Endothelial cell of hepatic sinusoid (primary cell): ENCODE results near the gene ADAMTS12.

Source experiments
- in situ Hi-C: cut with HindIII; loops from 2 replicates; pipeline ENCODE4 v1.10.0; 2017; ENCODE audit warnings: low sequenced_read_pairs

ADAMTS12 gene

GRCh38 chr5:33501899-33502298 lies 389.9 kb downstream of the ADAMTS12 start:
- in situ Hi-C loops, result no loop called here

- in situ Hi-C loops, result no loop called here
Observed at GRCh38 chr5:33501260-33501659, 390.5 kb downstream of the ADAMTS12 start.

GRCh38 chr5:33494466-33494865 lies 397.3 kb downstream of the ADAMTS12 start:
- in situ Hi-C loops, result no loop called here

- in situ Hi-C loops, result no loop called here
Observed at GRCh38 chr5:33491941-33492340, 399.8 kb downstream of the ADAMTS12 start.

GRCh38 chr5:33490071-33490665 lies 401.6 kb downstream of the ADAMTS12 start:
- in situ Hi-C loops, result no loop called here

GRCh38 chr5:33489481-33490067 lies 402.2 kb downstream of the ADAMTS12 start:
- in situ Hi-C loops, result no loop called here

GRCh38 chr5:33488558-33489355 lies 403.0 kb downstream of the ADAMTS12 start:
- in situ Hi-C loops, result no loop called here

GRCh38 chr5:33487236-33487635 lies 404.6 kb downstream of the ADAMTS12 start:
- in situ Hi-C loops, result no loop called here

- in situ Hi-C loops, result no loop called here
Observed at GRCh38 chr5:33482335-33482734, 409.5 kb downstream of the ADAMTS12 start.

GRCh38 chr5:33480876-33481275 lies 410.9 kb downstream of the ADAMTS12 start:
- in situ Hi-C loops, result no loop called here

- in situ Hi-C loops, result loop anchor here (5.0 kb wide), 1 partner anchor 48 kb away; no protein-coding TSS in a partner anchor
Observed at GRCh38 chr5:33479311-33479710, 412.5 kb downstream of the ADAMTS12 start.

- in situ Hi-C loops, result loop anchor here (5.0 kb wide), 1 partner anchor 49 kb away; no protein-coding TSS in a partner anchor
Observed at GRCh38 chr5:33477816-33478215, 414.0 kb downstream of the ADAMTS12 start.

- in situ Hi-C loops, result loop anchor here (5.0 kb wide), 1 partner anchor 50 kb away; no protein-coding TSS in a partner anchor
Observed at GRCh38 chr5:33476992-33477391, 414.8 kb downstream of the ADAMTS12 start.

- in situ Hi-C loops, result loop anchor here (5.0 kb wide), 1 partner anchor 52 kb away; no protein-coding TSS in a partner anchor
Observed at GRCh38 chr5:33475706-33476105, 416.1 kb downstream of the ADAMTS12 start.

- in situ Hi-C loops, result loop anchor here (5.0 kb wide), 1 partner anchor 52 kb away; no protein-coding TSS in a partner anchor
Observed at GRCh38 chr5:33474931-33475499, 416.8 kb downstream of the ADAMTS12 start.

- in situ Hi-C loops, result no loop called here
Observed at GRCh38 chr5:33474004-33474403, 417.8 kb downstream of the ADAMTS12 start.
